Fibroblast of mammary gland (primary cell): Measurements from ENCODE around the gene KIR3DL1.
"Not testable (repeated sequence)": the region's sequence is repeated elsewhere in the genome, so short reads cannot be mapped to it uniquely, and the experiment has no call there.

Source experiments
- DNase-seq: peaks from one replicate; pipeline ENCODE4 v3.0.0-alpha.2; 2010; ENCODE audit warnings: low read depth
- H3K4me3 ChIP-seq: 2 replicates; pipeline ENCODE4 v1.5.1; 2011; ENCODE audit warnings: low read depth, mild to moderate bottlenecking, low read length, moderate library complexity; ENCODE audit not compliant: control insufficient read depth
- TF ChIP-seq, protein P1 (sequence below): conservative IDR thresholded peaks from 2 replicates; pipeline ENCODE4 v1.5.1; 2011; ENCODE audit warnings: low read depth, low read length, inconsistent platforms; ENCODE audit not compliant: control insufficient read depth, insufficient read depth

The KIR3DL1 gene

DNA sequence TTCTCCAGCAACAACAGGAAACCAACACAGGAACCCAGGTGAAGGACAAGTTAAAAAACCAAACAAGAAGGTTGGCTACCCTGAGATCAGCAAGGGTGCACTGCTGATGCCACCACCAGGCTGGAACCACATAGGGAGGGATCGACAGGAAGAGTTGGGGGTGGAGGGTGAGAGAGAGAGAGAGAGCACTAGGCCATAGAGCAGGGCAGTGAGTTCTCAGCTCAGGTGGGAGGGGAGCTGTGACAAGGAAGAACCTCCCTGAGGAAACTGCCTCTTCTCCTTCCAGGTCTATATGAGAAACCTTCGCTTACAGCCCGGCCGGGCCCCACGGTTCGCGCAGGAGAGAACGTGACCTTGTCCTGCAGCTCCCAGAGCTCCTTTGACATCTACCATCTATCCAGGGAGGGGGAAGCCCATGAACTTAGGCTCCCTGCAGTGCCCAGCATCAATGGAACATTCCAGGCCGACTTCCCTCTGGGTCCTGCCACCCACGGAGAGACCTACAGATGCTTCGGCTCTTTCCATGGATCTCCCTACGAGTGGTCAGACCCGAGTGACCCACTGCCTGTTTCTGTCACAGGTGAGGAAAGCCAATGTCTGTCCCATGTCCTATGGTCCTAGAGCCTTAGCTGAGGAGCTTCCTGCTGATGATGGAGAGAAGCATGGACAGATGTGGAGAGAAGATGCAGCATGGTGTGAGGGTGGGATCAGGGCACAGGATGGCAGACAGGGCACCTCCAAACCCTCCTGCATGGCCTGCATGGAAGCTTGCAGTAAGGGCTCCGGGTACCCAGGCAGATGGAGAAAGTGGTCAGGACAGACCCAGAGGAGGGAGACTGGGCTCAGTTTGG lies 10.4 kb upstream of the KIR3DL1 start:
- no peak for DNase-seq
- H3K4me3 ChIP-seq: no peak overlapping the region
- TF ChIP-seq, protein P1, sequence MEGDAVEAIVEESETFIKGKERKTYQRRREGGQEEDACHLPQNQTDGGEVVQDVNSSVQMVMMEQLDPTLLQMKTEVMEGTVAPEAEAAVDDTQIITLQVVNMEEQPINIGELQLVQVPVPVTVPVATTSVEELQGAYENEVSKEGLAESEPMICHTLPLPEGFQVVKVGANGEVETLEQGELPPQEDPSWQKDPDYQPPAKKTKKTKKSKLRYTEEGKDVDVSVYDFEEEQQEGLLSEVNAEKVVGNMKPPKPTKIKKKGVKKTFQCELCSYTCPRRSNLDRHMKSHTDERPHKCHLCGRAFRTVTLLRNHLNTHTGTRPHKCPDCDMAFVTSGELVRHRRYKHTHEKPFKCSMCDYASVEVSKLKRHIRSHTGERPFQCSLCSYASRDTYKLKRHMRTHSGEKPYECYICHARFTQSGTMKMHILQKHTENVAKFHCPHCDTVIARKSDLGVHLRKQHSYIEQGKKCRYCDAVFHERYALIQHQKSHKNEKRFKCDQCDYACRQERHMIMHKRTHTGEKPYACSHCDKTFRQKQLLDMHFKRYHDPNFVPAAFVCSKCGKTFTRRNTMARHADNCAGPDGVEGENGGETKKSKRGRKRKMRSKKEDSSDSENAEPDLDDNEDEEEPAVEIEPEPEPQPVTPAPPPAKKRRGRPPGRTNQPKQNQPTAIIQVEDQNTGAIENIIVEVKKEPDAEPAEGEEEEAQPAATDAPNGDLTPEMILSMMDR: no peak

DNA sequence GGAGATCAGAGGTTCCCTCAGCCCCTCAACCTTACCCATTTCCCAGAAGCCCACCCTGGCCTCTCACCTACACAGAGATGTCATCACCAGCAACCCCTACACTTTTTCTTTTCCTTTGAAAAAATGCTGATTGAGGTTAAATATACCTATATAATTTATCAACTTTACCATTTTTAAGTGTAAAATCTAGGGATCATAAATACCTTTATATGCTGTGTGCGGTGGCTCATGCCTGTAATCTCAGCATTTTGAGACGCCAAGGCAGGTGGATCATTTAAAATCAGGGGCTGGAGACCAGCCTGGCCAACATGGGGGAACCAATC lies 9.8 kb upstream of the KIR3DL1 start:
- DNase-seq: no peak
- H3K4me3 ChIP-seq: no peak overlapping the region
- TF ChIP-seq, protein P1: no peak

DNA sequence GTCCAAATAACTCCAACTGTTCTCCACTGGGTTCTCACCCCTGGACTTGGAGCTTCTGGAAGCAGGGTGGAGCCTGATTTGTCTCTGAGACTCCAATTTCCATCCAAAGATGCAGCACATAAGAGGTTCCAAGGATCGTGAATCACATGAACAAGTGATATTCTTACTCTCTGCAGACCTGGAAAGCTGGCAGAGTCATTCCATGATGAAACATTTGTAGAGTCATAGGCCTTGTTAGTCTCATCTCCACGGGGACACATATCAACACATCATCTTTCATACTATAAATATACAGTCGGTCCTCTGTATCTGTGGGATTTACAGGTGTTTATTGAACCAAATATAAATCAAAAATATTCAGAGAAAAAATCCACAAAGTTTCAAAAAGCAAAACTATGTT lies 1.7 kb upstream of the KIR3DL1 start:
- DNase-seq: not testable (repeated sequence)

DNA sequence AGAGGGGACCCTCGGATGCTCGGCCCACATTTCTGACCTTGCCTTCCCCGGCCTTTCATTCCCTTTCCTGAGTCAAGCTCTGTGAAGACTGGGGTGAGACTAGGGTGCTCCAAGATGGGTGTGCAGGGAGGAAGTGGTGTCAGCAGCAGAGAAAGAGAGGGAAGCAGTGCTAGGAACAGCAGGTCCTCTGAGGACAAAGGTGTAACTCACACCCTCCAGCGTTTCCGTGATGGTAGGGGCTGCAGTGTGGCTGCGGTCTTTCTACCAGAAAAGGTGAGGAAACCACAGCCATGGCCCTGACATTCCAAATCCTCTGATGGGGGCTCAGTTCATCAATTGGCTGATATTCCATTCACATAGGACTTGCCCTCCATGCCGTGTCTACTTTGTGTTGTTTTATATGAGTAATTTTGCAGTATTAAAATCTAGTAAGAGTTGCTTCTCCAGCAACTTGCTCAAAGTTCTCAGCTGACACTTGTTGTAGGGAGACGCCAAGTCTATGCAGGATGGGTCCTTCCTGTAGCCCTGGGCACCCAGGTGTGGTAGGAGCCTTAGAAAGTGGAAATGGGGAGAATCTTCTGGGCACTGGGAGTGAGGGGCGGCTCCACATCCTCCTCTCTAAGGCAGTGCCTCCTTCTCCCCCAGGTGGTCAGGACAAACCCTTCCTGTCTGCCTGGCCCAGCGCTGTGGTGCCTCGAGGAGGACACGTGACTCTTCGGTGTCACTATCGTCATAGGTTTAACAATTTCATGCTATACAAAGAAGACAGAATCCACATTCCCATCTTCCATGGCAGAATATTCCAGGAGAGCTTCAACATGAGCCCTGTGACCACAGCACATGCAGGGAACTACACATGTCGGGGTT lies 1.6 kb downstream of the KIR3DL1 start:
- TF ChIP-seq, protein P1: no peak
- H3K4me3 ChIP-seq: no peak overlapping the region
- no peak for DNase-seq

More for the DNA sequence above, 1.7 kb upstream of the KIR3DL1 start:
- H3K4me3 ChIP-seq: not testable (repeated sequence)

DNA sequence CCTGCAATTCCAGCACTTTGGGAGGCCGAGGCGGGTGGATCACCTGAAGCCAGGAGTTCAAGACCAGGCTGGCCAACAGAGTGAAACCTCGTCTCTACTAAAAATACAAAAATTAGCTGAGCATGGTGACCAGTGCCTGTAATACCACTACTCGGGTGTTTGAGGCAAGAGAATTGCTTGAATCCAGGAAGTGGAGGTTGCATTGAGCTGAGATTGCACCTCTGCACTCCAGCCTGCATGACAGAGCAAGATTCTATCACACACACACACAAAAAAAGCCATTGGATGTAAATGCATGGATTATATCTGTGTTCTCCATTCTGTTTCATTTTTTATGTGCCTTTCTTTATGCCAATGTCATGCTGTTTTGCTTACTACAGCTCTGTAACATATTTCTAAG lies 8.1 kb downstream of the KIR3DL1 start:
- not testable (repeated sequence) for H3K4me3 ChIP-seq, DNase-seq

DNA sequence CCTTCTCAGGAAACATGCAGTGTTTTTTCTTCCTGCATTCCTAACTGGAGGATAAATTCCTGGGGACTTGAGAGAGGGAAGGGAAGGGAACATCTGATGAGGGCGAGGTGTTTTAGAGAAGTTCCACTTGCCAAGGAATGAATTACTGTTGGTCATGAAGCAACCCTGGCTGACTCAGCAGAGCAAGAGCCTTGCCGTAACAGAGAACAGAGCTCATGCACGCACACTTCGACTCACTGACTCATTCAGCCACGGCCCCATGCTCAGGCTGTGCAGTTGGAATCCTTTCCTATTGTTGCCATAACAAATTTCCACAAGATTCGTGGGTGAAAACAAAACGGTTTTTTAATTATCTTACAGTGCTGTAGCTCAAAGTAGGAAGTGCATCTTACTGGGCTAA lies 9.1 kb downstream of the KIR3DL1 start:
- not testable (repeated sequence) for DNase-seq, H3K4me3 ChIP-seq

DNA sequence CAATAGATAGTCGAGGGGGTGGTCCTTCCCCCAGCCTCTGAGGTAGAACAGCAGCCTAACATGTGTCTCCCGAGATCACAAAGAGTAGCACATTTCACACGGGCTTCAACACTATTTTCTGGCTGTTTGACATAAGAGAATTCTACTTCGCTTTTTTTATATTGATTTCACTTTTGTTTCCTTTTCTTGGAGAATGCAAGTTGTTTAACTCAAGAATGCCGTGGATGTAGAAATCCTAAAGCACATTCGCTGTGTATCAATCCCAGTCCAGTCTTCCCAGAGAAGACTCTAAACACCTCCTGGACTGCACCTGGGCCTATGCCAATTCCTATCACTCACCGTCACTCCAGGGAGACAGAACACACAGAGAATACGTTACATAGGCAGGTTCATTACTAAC lies 11.8 kb downstream of the KIR3DL1 start:
- DNase-seq, H3K4me3 ChIP-seq: not testable (repeated sequence)

DNA sequence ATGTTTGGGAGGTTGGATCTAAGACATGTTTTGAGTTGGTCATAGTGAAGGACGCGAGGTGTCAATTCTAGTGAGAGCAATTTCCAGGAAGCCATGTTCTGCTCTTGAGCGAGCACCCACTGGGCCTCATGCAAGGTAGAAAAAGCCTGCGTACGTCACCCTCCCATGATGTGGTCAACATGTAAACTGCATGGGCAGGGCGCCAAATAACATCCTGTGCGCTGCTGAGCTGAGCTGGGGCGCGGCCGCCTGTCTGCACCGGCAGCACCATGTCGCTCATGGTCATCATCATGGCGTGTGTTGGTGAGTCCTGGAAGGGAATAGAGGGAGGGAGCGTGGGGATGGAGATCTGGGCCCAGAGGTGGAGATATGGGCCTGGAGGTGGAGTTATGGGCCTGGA lies 16.2 kb downstream of the KIR3DL1 start, which contains the start of gene KIR2DS4:
Gene KIR2DS4 (plus strand): TSS at position 181 of the 400 bp plus-strand sequence.
- not testable (repeated sequence) for H3K4me3 ChIP-seq, DNase-seq

DNA sequence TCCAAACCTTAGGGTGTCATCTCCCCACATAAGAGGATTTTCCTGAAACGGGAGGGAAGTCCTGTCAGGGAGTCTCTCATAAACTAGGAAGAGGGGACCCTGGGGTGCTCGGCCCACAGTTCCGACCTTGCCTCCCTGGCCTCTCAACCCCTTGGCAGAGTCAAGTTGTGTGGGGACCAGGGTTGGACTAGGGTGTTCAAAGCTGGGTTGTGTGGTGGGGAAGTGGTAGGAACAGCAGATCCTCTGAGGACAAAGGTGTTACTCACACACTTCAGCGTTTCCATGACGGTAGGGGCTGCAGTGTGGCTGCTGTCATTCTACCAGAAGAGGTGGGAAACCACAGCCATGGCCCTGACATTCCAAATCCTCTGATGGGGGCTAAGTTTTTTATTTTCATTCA lies 18.9 kb downstream of the KIR3DL1 start:
- DNase-seq, H3K4me3 ChIP-seq: not testable (repeated sequence)

DNA sequence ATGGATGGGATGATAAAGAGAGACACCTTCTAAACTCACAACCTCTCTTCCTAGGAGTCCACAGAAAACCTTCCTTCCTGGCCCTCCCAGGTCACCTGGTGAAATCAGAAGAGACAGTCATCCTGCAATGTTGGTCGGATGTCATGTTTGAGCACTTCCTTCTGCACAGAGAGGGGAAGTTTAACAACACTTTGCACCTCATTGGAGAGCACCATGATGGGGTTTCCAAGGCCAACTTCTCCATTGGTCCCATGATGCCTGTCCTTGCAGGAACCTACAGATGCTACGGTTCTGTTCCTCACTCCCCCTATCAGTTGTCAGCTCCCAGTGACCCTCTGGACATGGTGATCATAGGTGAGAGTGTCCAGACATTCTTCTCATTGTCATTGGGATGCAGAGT lies 21.3 kb downstream of the KIR3DL1 start:
- not testable (repeated sequence) for DNase-seq, H3K4me3 ChIP-seq

DNA sequence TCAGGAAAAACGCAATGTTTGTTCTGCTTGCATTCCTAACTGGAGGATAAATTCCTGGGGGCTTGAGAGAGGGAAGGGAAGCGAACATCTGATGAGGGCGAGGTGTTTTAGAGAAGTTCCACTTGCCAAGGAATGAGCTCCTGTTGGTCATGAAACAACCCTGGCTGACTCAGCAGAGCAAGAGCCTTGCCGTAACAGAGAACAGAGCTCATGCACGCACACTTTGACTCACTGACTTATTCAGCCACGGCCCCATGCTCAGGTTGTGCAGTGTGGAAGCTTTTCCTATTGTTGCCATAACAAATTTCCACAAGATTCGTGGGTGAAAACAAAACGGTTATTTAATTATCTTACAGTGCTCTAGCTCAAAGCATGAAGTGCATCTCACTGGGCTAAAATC lies 26.9 kb downstream of the KIR3DL1 start:
- not testable (repeated sequence) for DNase-seq, H3K4me3 ChIP-seq

DNA sequence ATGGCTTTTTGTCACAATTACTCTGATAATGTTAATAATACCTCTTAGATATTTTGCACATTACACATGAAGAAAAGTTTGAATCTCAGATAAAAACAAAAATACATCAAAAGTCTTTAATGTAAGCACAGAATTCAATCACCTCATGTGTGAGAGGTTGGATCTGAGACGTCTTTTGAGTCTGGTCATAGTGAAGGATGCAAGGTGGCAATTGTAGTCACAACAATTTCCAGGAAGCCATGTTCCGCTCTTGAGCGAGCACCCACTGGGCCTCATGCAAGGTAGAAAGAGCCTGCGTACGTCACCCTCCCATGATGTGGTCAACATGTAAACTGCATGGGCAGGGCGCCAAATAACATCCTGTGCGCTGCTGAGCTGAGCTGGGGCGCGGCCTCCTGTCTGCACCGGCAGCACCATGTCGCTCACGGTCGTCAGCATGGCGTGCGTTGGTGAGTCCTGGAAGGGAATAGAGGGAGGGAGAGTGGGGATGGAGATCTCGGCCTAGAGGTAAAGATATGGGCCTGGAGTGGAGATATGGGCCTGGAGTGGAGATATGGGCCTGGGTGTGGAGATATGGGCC lies 33.9 kb downstream of the KIR3DL1 start, which contains the start of gene KIR3DL2:
Gene KIR3DL2 (plus strand): TSS at position 383 of the 580 bp plus-strand sequence. CDS start 33 bp downstream, at position 416.
- not testable (repeated sequence) for H3K4me3 ChIP-seq, DNase-seq
